GM19238 (cell line): Measurements from ENCODE around the gene AZIN2.
"Not testable (repeated sequence)": the region's sequence is repeated elsewhere in the genome, so short reads cannot be mapped to it uniquely, and the experiment has no call there.

Experiments used
- DNase-seq: peaks from one replicate; pipeline ENCODE4 v3.0.0; 2011; ENCODE audit warnings: low spot score; ENCODE audit not compliant: insufficient read length

Gene AZIN2

GRCh38 chr1:33080885-33081553, at the start of gene AZIN2:
Gene AZIN2 (plus strand): TSS chr1:33081153. CDS start chr1:33082250, 1,097 bp downstream.
- DNase-seq = peak; percentile 84

- no peak for DNase-seq
Observed at GRCh38 chr1:33031506-33031905, 49.4 kb upstream of the AZIN2 start.

GRCh38 chr1:33032126-33032869, 48.7 kb upstream of the AZIN2 start:
- DNase-seq = no peak

GRCh38 chr1:33036051-33036525, 44.9 kb upstream of the AZIN2 start:
- DNase-seq = no peak

GRCh38 chr1:33036526-33037503, 44.1 kb upstream of the AZIN2 start, which contains the start of gene AK2:
Gene AK2 (minus strand): TSS chr1:33036883. CDS start chr1:33036828, 55 bp downstream.
- DNase-seq = peak; percentile 95

GRCh38 chr1:33039840-33040239, 41.1 kb upstream of the AZIN2 start:
- no peak for DNase-seq

- DNase-seq = no peak
Observed at GRCh38 chr1:33041026-33041425, 39.9 kb upstream of the AZIN2 start.

GRCh38 chr1:33042831-33043230, 38.1 kb upstream of the AZIN2 start:
- DNase-seq = no peak

GRCh38 chr1:33043267-33044092, 37.5 kb upstream of the AZIN2 start:
- DNase-seq = no peak

- no peak for DNase-seq
Observed at GRCh38 chr1:33045246-33045645, 35.7 kb upstream of the AZIN2 start.

GRCh38 chr1:33045814-33046213, 35.1 kb upstream of the AZIN2 start:
- DNase-seq = no peak

- not testable (repeated sequence) for DNase-seq
Observed at GRCh38 chr1:33046234-33046633, 34.7 kb upstream of the AZIN2 start.

- DNase-seq = no peak
Observed at GRCh38 chr1:33047290-33047689, 33.7 kb upstream of the AZIN2 start.

- DNase-seq = no peak
Observed at GRCh38 chr1:33047839-33048305, 33.1 kb upstream of the AZIN2 start.

GRCh38 chr1:33048426-33048825, 32.5 kb upstream of the AZIN2 start:
- DNase-seq = no peak

- no peak for DNase-seq
Observed at GRCh38 chr1:33049371-33049770, 31.6 kb upstream of the AZIN2 start.

GRCh38 chr1:33050221-33051076, 30.5 kb upstream of the AZIN2 start:
- DNase-seq = no peak

- peak; percentile 37 for DNase-seq
Observed at GRCh38 chr1:33055210-33056008, 25.5 kb upstream of the AZIN2 start.

GRCh38 chr1:33056426-33056825, 24.5 kb upstream of the AZIN2 start:
- DNase-seq = no peak
